Measurements from ENCODE around the gene MGAT5.
A peak's percentile ranks its signal among the peaks of the same experiment; 100 is the strongest.

Gene MGAT5

DNA sequence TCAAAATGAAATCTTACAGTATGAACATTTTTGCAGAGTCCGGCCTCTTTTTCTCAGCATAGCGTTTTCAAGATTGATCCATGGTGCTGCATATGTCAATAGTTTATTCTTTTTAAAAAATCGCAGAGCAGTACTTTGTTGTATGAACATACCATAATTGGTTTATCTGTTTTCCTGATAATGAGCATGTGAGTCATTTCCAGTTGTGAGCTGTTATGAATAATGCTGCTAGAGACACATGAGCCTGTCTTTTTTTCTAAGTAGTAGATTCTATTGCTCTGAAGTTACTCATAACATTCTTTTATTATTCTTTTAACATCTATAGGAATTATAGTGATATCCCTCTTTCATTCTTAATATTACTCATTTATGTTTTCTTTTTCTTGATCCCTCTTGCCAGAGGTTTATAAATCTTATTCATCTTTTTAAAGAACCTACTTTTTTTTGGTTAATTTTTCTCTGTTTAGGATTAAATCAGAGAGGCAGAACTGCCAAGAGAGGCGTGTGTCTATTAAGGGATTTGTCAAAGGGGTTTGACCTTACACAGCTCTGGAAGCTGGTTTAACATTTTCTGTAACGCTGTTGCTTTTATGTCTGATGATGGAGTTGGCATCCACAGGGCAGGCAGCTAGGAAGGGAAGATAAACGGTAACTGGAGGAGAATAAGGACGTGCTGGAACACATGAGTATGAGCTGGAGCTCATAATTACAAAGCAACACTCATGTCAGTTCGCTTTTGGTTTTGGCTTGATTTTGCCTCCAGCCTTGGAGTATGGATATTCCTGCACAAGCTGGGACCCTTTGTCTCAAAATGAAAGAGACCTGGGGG, 47.4 kb downstream of the MGAT5 start:
- no peak for DNase-seq (ENCODE audit: low read depth)

DNA sequence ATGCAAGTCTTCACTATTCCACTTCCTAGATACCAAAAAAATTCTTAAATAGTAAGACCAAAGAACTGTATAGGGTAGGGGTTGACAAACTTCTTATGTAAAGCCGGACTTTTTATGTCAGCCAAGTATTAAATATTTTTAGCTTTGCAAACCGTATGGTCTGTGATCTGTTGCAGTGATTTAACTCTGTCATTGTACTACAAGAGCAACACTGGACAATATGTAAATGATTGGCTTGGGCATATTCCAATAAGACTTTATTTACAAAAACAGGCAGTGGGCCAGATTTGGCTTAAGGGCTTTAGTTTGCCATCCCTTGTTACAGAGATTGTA, 48.0 kb downstream of the MGAT5 start:
- DNase-seq (ENCODE audit: low read depth) = no peak

DNA sequence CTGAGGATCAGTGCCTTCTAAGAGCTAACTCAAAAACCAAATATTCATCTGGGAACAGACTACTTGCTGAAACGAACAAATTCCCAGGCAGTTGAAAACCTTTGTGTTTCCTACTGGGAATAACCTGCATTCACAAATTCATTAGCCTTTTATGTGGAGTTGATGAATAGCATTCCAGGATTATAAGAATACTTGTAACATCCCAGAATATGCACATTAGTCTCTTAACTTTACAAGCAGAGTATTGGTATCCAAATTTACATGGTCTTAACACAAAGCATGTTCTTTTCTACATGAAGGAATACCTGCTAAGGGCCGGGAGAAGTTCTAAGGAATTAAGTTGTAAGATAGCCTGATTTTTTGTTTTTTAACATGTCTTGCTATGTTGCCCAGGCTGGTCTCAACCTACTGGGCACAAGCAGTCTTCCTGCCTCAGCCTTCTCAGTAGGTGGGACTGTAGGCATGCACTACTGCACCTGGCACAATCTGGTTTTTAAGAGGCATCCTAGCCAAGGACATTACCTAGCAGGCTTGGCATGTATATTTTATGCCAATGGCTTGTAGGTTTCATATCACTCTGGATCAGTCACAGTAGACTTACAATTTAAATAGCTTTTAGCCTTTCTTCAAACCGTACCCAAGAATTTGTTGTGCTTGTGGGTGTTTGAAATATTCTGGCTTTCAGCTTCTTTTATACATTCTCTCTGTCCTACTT, 50.7 kb downstream of the MGAT5 start:
- no peak for DNase-seq (ENCODE audit: low read depth)

DNA sequence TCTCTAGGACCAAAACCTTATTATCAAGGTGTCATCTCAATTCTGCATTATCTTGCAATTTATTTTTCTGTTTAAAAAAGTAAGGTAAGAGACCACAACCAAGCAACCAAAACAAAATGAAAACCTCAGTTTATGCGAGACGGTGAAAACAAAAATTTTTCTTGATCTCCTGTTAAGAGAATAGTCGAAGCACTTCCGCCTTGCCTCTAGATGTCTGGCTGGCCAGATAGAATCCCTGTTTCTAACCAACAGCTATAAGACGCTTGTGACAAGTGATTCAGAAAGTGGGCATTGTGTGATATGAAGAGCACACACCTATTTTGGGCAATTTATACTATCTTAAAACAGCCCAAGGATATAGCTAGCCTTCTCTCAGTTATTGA, 51.2 kb downstream of the MGAT5 start:
- DNase-seq (ENCODE audit: low read depth) = no peak

DNA sequence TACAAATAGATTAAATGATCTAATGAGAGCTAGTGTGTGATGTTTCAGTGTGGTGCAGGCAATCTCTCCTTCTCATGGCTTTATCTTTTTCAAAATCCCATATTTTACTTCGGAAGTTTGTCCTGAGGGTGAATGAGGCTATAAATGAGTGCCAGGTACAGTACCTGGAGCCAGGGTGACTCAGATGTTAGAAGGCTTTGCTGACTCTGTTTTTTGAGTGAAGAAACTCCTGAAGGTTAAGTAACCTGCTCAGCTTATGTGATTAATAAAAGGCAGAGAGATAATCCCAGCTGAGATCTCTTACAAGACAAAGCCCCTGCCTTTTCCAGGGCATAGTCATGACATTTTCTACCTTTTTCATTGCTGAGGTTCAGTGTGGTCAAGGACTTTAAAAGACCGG, 52.6 kb downstream of the MGAT5 start:
- no peak for DNase-seq (ENCODE audit: low read depth)

DNA sequence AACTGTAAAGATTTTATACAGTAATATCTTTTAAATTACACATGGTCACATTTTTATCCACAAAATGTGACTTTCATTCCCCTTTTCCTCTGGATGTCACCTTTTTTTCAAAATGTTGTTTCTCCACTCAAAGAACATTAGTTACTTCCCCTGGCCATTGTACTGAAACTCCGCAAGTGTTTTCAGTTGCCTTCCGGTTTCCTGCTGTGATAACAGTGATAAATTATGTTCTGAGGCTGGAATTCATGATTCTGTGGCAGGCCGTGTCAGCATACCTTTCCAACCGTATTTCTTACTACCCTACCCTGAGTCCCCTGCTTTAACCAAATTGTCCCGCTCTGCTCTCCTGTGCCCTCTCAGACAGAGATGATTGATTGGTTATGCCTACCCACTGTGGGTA, 53.5 kb downstream of the MGAT5 start:
- no peak for DNase-seq (ENCODE audit: low read depth)

DNA sequence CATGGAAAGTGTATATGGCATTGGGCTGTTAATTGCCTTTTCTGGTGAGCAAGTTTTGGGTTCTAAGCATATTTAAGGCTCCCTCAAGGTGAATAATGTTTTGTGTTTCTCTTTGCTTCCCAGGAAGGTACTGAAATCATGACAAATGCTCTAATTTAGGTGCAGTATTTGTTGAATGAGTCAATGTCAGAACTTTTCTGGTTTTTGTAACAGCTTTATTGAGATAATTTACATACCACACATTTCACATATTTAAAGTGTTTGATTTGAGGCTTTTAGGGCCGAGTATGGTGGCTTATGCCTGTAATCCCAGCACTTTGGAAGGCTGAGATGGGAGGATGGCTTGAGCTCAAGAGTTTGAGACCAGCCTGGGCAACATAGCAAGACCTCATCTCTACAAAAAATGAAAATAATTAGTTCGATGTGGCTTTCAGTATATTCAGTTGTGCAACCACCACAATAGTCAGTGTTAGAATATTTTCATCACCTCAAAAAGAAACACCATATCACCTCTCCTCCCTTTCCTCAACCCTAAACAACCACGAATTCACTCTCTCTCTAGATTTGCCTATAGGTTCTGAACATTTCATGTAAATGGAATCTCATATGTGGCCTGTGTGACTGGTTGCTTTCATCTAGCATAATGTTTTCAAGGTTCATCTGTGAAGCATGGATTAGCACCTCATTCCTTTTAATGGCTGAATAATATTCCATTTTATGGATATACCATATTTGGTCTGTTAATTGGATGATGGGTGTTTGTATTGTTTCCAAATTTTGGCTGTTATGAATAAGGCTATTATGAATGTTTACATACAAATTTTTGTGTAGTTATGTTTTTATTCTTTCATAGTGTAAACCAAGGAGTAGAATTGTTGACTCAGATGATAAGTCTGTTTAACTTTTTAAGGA, 54.9 kb downstream of the MGAT5 start:
- DNase-seq (ENCODE audit: low read depth) = no peak

DNA sequence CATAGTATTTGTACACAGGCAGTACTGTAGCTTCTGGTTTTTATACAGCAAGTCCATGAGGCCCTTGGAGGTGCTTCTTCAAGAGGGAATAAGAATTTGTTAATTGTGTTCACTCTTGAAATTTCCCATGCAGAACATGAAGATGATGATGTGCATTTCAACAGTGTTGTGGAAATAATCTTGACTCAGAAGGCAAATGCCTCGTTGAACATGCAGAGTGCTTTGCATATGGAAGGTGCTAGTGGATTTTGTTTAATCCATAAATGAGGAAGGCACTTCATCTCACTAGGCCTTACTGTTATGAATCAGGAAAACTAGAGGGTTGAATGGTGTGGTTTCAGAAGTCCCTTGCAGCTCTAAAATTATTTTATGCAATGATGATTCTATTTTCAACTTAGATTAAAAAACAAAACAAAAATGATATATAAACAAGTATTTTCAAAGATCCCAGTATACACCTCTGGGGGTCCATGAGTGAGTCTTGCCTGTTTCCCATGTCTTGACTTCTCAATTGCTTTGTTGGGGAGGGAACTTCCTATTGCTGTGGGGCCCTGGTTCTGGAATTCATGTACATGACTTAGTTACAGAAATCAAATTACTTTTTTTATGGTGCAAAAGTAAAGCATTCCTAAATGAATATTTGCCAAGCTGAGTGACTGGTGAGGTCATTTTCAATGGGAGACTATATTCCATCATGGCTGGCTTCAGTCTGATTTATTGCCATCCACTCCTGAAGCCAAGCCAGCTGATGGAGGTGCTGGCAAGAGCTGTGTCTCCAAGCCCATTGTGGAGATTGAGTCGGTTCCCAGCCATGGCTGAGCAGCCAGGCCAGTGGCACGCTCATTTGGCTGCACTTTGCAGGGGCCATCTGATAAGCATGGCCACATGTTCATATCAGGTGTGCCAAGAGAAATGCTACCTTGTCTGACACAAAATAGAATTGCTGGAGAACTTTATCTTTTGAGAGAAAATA, 56.5 kb downstream of the MGAT5 start:
- no peak for DNase-seq (ENCODE audit: low read depth)

DNA sequence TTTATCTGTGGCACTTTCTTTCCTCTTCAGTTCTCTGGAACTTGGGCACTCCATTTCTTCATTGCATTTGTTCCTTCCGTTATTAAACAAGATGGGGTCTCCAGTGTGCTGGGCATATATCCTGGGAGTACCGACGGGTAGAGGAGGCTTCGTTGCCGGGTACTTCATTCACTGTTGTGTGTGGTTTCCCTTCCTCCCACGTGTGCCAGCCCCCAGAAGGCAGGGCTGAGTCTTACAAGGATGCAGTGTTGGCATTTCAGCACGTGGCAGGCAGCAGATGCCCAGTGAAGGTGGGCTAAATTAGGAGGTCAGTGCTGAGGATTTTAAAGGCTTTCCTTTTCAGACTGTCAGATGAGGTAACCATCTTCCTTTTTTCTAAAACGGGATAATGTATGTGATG, 58.6 kb downstream of the MGAT5 start:
- no peak for DNase-seq (ENCODE audit: low read depth)

DNA sequence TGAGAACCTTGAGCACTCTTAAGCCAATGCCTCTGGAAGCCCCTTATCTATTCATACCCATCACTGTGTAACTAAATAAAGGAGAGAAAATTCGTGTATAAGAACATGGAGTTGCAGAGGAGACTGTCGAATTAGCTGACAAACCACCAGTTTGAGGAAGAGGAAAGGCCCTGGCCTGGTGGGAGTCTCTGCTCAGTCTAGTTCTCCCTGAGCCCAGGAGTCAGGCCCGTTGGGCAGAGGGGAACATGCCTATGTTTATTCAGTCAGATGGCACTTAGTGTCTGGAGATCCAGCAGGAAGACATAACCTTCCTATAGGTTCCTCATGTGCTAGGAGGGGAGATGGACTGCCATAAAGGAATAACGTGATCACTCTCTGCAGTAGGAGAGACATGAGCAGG, 60.3 kb downstream of the MGAT5 start:
- no peak for DNase-seq (ENCODE audit: low read depth)

DNA sequence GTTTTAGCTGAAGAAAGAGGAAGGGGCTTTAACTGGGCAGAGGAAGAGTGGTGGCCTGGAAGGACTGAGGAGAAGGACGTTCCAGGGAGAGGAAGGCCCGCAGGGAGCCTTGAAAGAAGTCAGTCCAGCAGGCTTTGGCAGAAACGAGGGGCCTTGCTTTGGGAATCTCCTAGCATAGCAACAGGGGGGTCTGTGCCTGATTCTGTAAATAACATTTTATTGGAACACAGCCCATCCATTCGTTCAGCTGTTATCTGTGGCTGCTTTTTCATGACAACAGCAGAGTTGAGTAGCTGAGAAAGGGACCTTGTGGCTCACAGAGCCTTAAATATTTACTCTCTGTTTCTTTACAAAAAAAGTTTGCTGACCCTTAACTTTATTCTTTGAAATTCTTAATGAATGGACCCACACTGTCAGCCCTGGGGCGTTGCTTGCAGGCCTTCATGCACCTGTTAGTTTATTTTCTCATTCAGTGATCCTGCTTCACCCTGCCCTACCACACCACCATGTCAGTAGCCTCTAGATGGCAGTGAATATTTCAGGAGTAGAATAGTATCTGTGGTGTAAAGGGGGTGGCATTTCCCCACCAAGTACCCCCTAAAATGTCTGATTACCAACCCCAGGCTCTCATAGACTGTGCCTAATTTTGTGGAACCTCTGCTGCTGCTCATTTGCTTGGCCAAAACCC, 61.0 kb downstream of the MGAT5 start:
- DNase-seq (ENCODE audit: low read depth) = no peak

DNA sequence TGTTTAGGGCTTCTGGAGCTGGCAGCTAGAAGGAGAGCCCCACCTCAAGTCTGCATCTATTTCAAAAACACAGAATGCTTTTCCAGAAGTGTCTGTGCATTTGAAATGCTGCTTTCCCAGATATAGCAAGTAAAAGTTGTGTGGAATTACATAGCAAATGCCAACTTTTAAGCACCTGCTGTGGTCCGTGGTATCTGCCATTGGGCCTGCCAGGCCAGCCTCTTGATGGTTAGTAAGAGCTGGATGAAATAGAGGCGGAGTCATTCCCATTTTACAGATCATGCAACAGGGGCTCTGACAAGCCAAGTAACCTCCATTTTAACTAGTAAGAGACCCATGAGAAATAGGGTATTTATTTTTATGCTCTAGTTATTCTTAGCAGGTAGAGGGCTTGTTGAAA, 61.6 kb downstream of the MGAT5 start:
- DNase-seq (ENCODE audit: low read depth) = no peak

DNA sequence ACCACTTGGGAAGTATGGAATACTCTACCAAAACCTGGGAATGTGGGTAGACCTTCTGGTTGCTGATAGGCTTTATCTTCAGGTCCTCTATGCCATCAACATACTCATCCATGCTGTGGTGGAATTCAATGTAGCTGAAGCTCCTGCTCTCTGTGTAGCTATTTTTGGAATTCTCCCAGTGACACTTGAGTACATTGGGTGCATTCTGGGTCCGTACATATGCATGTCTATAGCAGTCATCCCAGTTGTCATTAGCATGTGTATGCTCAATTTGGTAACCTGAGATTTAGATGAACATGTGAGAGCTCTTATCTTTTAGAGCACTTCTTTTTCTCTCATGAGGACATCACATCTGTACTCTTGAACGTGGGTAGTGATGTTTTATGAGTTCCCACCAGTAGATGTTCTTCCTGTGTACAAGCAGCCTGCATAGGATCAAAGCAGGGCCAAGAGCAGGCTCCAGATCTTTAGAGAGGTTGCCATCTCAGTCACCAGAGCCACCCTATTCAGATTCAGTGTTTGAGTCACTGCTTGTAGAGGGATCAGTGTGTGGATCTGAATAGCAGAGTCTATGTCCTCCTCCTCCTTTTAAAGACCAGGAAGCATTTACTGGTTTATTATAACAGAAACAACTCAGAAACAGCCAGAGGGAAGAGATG, 65.9 kb downstream of the MGAT5 start:
- DNase-seq (ENCODE audit: low read depth) = no peak

DNA sequence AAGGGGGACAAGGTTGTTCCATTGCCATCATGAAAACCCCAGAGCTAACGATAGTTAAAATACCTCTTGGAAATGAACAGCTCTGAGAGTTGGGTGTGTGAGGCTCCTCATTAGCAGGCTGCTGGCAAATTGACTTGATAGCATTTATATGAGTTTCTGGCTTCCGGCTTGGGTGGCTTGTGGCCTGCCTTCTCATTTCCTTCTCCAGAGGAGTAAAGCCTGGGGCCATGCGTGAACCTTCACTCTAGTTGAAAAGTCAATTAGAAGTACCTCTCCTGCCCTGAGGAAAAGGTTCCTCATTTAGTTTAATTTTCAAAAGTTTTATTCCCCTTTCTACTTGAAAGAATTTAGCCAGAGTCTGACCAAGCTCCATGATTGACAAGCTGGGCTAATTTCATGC, 67.1 kb downstream of the MGAT5 start:
- DNase-seq (ENCODE audit: low read depth) = peak; percentile 15

DNA sequence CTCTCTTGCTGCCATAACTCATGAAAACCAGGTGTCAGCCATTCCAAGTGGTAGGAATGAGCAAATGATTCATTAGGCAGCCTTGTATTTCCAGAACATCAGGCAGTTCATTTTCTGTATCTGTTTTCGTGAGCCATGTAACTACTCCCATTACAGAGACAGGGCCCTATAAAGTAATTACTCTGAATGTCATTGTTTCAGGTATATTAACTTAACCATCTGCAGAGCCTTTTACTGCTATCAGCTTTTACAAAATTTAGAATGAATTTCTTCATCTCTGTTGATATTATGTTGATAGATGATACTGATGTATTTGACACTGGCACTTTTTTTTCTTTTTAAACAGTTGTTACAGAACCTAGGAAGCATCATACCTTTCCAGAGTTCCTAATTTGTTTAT, 69.9 kb downstream of the MGAT5 start:
- DNase-seq (ENCODE audit: low read depth) = no peak

DNA sequence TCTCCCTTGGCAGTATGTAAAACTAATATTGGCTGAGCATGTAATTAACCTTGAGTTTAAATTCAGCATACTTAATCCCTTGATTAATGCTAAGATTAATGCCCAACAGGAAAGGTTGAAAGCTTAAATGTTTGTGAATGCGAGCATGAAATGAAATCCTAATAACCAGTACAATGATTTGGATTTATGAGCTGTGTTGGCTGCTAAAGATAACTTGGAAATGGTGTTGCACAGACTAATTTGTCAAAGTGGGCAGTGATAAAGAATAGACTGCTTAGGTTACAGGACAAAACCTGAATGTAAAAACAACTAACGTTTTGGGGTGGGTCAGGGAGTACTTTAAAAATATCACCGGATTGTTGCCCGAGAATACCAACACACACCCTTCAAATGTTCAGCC, 70.6 kb downstream of the MGAT5 start:
- DNase-seq (ENCODE audit: low read depth) = no peak

DNA sequence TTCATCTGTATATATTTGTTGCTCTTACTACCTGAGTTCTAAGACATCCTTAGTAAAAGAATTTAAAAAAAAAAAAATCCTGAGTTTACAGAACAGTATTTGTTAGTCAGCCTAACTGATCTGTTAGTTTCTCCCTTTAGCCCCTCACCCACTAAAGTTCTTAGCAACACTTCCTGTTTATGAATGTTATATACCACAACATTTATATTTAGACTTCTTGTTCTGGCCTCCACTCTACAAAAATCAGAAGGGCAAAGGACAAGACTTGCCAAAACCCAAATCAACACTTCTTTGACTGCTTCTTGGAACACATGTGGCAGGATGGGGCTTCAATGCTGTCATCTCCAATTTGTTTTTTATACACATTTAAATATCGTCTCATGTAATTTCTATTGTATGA, 71.1 kb downstream of the MGAT5 start:
- no peak for DNase-seq (ENCODE audit: low read depth)

DNA sequence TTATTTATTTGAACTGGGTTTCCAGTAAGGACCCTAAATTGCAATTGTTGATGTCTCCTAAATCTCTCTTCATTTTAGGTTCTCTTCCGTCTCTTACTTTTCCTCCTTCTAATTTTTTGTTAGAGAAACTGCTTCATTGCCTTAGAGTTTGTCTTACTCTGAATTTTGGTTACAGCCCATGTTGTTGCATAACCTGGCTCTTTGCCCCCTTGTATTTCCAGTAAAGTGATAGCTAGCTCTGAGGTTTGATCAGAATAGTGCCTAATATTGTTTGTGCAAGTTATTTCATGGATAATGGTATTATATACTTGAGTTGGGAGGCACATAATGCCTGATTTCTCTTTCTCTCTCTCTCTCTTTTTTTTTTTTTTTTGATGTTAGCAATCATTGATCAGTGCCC, 71.8 kb downstream of the MGAT5 start:
- DNase-seq (ENCODE audit: low read depth) = no peak

DNA sequence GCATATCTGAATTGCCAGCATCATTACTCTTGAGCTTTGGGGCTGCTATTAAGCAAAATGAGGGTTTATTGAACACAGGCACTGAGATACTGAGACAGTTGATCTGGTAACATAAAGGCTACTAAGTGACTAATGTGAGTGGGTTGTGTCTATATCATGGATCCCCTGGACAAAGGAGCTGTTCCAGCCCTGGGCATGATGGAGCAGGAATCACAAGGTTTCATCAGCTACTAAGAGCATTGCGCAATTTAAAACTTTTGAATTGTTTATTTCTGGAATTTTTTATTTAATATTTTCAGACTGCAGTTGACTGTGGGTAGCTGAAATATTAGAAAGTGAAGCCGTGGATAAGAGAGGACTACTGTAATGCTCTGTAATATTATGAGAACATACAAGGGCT, 73.5 kb downstream of the MGAT5 start:
- DNase-seq (ENCODE audit: low read depth) = no peak

DNA sequence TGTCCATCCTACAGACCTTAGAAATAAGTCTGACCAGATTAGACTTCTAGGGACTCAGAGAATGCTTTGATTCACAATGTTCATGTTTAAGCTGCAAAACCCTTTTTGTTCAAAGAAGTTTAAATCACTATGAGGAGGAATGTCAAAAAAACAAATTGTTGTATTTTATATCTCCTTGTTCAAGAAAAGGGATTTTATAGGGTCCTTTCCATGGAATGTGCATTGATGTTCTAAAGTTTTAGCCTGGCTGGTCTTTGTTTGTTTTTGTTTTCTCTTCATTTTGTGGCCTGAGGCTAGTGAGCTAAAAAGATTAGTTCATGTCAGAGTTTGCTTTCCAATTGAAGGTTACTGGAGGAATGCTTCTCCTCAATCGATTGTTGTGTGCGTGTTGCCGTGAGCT, 77.2 kb downstream of the MGAT5 start:
- DNase-seq (ENCODE audit: low read depth) = no peak

Data from activated T-helper 9 cell treated with anti-CD3 and anti-CD28 coated beads, Interleukin-2, amount 50 U/mL, for 16 hours (primary cell).